ENCODE results near the gene LCNL1. TPM values are rescaled to one million over a fixed set of nuclear protein-coding genes. Genes with fewer than 3 reads are reported as not detected.

Gene LCNL1
- total RNA-seq, 2 experiments from 2014 or later = not detected

- DNase-seq = no peak
- no peak overlapping the region for H3K4me3 Mint-ChIP-seq
- H3K9me3 Mint-ChIP-seq = no peaks in the 10 kb centered on the region
- peaks cover 7% of the 10 kb centered on the region for H3K27me3 Mint-ChIP-seq
- ChIA-PET CTCF (interaction anchor here (1.7 to 2.5 kb wide), 2 partner anchors 34 to 202 kb away, joined by 4 to 24 read pairs; partner anchors contain the start of gene ABCA2), POLR2A (interaction anchor here (1.0 kb wide), 1 partner anchor 73 kb away, joined by 3 read pairs; no protein-coding TSS in a partner anchor)
- H3K4me1 Mint-ChIP-seq (ENCODE audit: low read depth) = peaks cover 31% of the 10 kb centered on the region
- H3K27ac Mint-ChIP-seq = no peak overlapping the region
- intact Hi-C loops (cut with micrococcal nuclease) = loop anchor here (5.0 kb wide), 2 partner anchors 47 to 207 kb away; partner anchors contain the start of gene C8G
- peaks cover 10% of the 10 kb centered on the region for H3K36me3 Mint-ChIP-seq
These were observed 11.5 kb downstream of the LCNL1 start for GRCh38 chr9:136994180-136994887.

DNA sequence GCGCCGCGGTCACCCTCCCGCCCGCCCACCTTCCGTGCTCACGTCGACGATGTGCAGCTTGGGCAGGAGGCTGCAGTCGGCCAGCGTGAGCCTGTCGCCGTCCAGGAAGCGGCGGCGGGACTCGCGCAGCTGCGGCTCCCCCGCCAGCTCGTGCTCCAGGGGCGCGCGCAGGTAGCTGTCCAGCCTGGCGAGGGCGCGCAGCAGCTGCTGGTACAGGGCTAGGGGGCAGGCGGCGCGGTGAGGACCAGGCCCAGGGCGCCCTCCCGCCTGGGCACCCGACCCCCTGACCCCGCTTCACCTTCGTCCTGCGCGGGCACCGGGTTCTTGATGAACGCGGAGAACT, 12.1 kb downstream of the LCNL1 start:
- peaks cover 31% of the 10 kb centered on the region for H3K4me1 Mint-ChIP-seq (ENCODE audit: low read depth)

GRCh38 chr9:136995362-136995761, 12.6 kb downstream of the LCNL1 start:
- Mint-ChIP-seq H3K27ac (no peak overlapping the region), H3K4me3 (no peak overlapping the region), H3K36me3 (peaks cover 10% of the 10 kb centered on the region), H3K27me3 (peaks cover 7% of the 10 kb centered on the region), H3K4me1 (ENCODE audit: low read depth) (peaks cover 35% of the 10 kb centered on the region), H3K9me3 (no peaks in the 10 kb centered on the region)
- intact Hi-C loops (cut with micrococcal nuclease) = loop anchor here (5.0 kb wide), 1 partner anchor 37 kb away; the partner anchor contains the start of gene FUT7
- ChIA-PET CTCF (interaction anchor here (1.4 to 1.6 kb wide), 2 partner anchors 10 to 47 kb away, joined by 4 to 5 read pairs; no protein-coding TSS in a partner anchor), POLR2A (interaction anchor here (1.0 kb wide), 1 partner anchor 32 kb away, joined by 3 read pairs; no protein-coding TSS in a partner anchor)
- DNase-seq = no peak

More for the DNA sequence above, 12.1 kb downstream of the LCNL1 start:
- peaks cover 10% of the 10 kb centered on the region for H3K36me3 Mint-ChIP-seq
- POLR2A ChIA-PET = no interaction called here
- no peak overlapping the region for H3K27ac Mint-ChIP-seq
- H3K4me3 Mint-ChIP-seq = no peak overlapping the region
- CTCF ChIA-PET = interaction anchor here (1.7 kb wide), 1 partner anchor 202 kb away, joined by 4 read pairs; no protein-coding TSS in a partner anchor
- H3K9me3 Mint-ChIP-seq = no peaks in the 10 kb centered on the region
- intact Hi-C loops (cut with micrococcal nuclease) = loop anchor here (5.0 kb wide), 3 partner anchors 37 to 208 kb away; partner anchors contain the start of genes C8G and FUT7
- no peak for DNase-seq
- peaks cover 7% of the 10 kb centered on the region for H3K27me3 Mint-ChIP-seq

- Mint-ChIP-seq H3K36me3 (peaks cover 10% of the 10 kb centered on the region), H3K27ac (no peak overlapping the region), H3K4me3 (no peak overlapping the region), H3K27me3 (peaks cover 7% of the 10 kb centered on the region), H3K9me3 (no peaks in the 10 kb centered on the region), H3K4me1 (ENCODE audit: low read depth) (peaks cover 39% of the 10 kb centered on the region)
- ChIA-PET POLR2A (interaction anchor here (0.8 to 1.0 kb wide), 2 partner anchors 31 to 110 kb away, joined by 3 read pairs; partner anchors contain the start of gene TRAF2), CTCF (interaction anchor here (0.8 to 1.8 kb wide), 7 partner anchors 9 to 208 kb away, joined by 3 to 15 read pairs (median 5); partner anchors contain the start of genes ABCA2 and AJM1)
- no peak for DNase-seq
- intact Hi-C loops (cut with micrococcal nuclease) = loop anchor here (5.0 kb wide), 1 partner anchor 36 kb away; the partner anchor contains the start of gene FUT7
These were observed 13.0 kb downstream of the LCNL1 start for GRCh38 chr9:136995772-136996311.

DNA sequence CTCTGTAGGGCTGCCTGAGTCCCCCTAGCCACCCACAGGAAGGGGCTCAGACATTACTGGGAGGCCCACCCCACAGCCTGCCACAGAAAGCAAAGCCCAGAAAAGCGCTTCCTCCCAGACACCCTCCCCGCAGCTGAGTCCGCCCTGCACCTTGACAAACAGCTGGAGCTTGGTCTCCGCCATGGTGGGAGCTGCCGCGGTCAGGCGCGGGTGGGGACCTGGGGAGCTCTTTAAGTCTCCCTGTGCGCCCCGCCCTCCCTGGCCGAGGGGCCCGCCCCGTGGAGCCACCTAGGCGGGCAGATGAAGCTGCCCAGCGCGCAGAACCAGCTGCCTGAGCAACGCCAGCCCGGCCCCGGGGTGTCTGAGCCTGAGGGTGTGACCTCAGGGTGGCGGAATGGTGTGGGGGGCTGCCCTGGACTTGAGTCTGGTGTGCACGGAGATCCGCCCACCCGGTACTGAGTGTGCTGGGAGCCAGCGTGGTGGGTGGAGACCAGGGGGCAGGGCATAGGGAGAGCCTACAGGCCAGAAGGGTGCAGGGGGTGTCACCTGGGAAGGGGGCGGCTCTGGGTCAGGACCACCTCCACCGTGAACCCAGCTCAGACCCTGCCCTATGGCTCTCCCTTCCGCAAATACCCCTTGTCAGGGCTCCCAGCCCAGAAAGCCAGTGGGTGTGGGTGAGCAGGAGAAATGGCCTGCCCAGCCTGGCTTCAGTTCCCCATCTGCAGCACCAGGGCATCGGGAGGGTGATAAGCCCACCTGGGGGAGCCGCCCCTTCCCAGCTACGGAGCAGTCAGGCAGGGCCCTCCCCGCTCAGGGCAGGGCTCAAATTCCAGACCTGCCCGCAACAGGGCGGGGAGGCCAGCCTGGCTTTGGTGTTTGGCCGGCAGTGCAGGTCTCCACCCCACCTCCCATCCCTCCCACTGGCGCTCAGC, 13.8 kb downstream of the LCNL1 start, which contains the start of gene CLIC3:
TSS of gene CLIC3 (minus strand) at position 208 of the 932 bp plus-strand sequence. CDS start at position 183, 25 bp downstream.
- no peak within 1 kb of the TSS for H3K4me3 Mint-ChIP-seq

GRCh38 chr9:136997371-136997770, 14.6 kb downstream of the LCNL1 start:
- H3K36me3 Mint-ChIP-seq = peaks cover 10% of the 10 kb centered on the region
- intact Hi-C loops (cut with micrococcal nuclease) = loop anchor here (5.0 kb wide), 1 partner anchor 35 kb away; the partner anchor contains the start of gene FUT7
- CTCF ChIA-PET = interaction anchor here (1.4 to 1.8 kb wide), 2 partner anchors 22 to 38 kb away, joined by 8 to 15 read pairs; no protein-coding TSS in a partner anchor
- DNase-seq = no peak
- H3K27ac Mint-ChIP-seq = no peak overlapping the region
- POLR2A ChIA-PET = interaction anchor here (0.7 kb wide), 1 partner anchor 130 kb away, joined by 3 read pairs; no protein-coding TSS in a partner anchor
- no peaks in the 10 kb centered on the region for H3K9me3 Mint-ChIP-seq
- peaks cover 7% of the 10 kb centered on the region for H3K27me3 Mint-ChIP-seq
- no peak overlapping the region for H3K4me3 Mint-ChIP-seq
- peaks cover 39% of the 10 kb centered on the region for H3K4me1 Mint-ChIP-seq (ENCODE audit: low read depth)

More for the DNA sequence above, 13.8 kb downstream of the LCNL1 start, which contains the start of gene CLIC3:
- no peak within 1 kb of the TSS for H3K27ac Mint-ChIP-seq
- H3K4me1 Mint-ChIP-seq (ENCODE audit: low read depth) = peaks cover 39% of the 10 kb centered on the region
- ChIA-PET CTCF (interaction anchor here (0.8 to 1.8 kb wide), 7 partner anchors 9 to 209 kb away, joined by 3 to 15 read pairs (median 5); partner anchors contain the start of genes ABCA2 and AJM1), POLR2A (interaction anchor here (0.8 to 1.0 kb wide), 2 partner anchors 30 to 110 kb away, joined by 3 read pairs; partner anchors contain the start of gene TRAF2)
- DNase-seq = peak; percentile 47
- peaks cover 7% of the 10 kb centered on the region for H3K27me3 Mint-ChIP-seq
- intact Hi-C loops (cut with micrococcal nuclease) = loop anchor here (5.0 kb wide), 1 partner anchor 36 kb away; the partner anchor contains the start of gene FUT7
- peaks cover 10% of the 10 kb centered on the region for H3K36me3 Mint-ChIP-seq
- H3K9me3 Mint-ChIP-seq = no peaks in the 10 kb centered on the region

DNA sequence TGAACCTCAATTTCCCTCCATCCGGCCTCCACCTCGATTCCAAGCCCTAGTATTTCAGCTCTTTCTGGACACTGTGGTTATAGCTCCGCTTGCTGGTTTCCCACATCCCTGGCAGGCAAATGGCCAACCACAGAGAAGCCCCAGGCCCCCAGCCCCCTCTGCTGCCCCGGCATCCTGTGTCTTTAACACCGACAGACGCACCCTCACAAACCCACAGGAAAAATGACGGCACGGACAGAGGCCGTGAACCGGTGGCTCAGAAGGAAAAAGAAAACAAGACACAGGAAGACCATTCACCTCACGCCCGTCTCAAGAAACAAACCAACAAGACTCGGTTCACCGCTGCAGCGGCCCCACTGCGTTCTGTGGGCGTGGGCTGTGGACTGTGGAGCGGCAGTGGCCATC, 15.0 kb downstream of the LCNL1 start:
- Mint-ChIP-seq H3K9me3 (no peaks in the 10 kb centered on the region), H3K4me3 (peak overlapping the region; percentile 3), H3K36me3 (peaks cover 10% of the 10 kb centered on the region), H3K27ac (peak overlapping the region; percentile 46), H3K4me1 (ENCODE audit: low read depth) (peaks cover 39% of the 10 kb centered on the region), H3K27me3 (peaks cover 7% of the 10 kb centered on the region)
- CTCF ChIA-PET = no interaction called here
- peak; percentile 56 for DNase-seq
- POLR2A ChIA-PET = interaction anchor here (0.7 kb wide), 1 partner anchor 129 kb away, joined by 3 read pairs; no protein-coding TSS in a partner anchor
- intact Hi-C loops (cut with micrococcal nuclease) = loop anchor here (5.0 kb wide), 1 partner anchor 34 kb away; the partner anchor contains the start of gene FUT7

DNA sequence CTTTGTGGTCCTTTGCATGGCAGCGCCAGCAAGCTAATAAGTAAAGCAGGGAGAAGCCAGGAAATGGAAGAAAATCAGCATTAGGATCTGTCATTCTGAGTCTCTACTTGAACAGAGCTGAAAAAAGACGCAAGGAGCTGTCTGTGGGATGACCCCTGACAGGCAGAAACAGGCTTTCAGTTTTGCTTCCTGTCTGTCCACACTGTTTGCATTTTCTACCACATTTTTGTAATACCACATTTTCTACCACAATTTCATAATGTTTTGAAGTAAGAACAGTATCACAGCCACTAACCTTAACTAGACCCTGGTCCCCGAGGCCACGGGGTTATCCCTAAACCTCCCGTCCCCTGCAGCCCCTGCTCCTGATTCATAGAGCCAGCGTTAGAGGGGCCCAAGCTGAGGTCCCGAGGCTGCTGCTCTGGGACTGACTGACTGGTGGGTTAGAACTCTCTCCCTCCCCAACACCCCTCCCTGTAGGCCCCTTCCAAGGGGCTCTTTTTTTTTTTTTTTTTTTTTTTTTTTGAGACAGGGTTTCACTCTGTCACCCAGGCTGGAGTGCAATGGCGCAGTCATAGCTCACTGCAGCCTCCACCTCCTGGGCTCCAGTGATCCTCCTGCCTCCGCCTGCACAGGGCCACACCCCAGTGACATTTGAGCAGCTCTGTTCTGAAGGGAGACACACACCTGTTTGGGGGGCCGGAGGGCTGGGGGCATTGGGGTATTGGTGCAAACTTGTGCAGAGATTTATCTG, 17.6 kb downstream of the LCNL1 start:
- POLR2A ChIA-PET = interaction anchor here (1.1 to 1.3 kb wide), 2 partner anchors 35 to 114 kb away, joined by 3 to 4 read pairs; partner anchors contain the start of gene TRAF2
- CTCF ChIA-PET = interaction anchor here (0.6 to 1.7 kb wide), 6 partner anchors 22 to 158 kb away, joined by 3 to 21 read pairs (median 4); partner anchors contain the start of gene AJM1
- intact Hi-C loops (cut with micrococcal nuclease) = no loop called here
- peak; percentile 69 for DNase-seq
- no peak overlapping the region for H3K4me3 Mint-ChIP-seq
- H3K9me3 Mint-ChIP-seq = no peaks in the 10 kb centered on the region
- H3K36me3 Mint-ChIP-seq = no peaks in the 10 kb centered on the region
- H3K4me1 Mint-ChIP-seq (ENCODE audit: low read depth) = peaks cover 30% of the 10 kb centered on the region
- H3K27ac Mint-ChIP-seq = peak overlapping the region; percentile 54
- peaks cover 7% of the 10 kb centered on the region for H3K27me3 Mint-ChIP-seq

DNA sequence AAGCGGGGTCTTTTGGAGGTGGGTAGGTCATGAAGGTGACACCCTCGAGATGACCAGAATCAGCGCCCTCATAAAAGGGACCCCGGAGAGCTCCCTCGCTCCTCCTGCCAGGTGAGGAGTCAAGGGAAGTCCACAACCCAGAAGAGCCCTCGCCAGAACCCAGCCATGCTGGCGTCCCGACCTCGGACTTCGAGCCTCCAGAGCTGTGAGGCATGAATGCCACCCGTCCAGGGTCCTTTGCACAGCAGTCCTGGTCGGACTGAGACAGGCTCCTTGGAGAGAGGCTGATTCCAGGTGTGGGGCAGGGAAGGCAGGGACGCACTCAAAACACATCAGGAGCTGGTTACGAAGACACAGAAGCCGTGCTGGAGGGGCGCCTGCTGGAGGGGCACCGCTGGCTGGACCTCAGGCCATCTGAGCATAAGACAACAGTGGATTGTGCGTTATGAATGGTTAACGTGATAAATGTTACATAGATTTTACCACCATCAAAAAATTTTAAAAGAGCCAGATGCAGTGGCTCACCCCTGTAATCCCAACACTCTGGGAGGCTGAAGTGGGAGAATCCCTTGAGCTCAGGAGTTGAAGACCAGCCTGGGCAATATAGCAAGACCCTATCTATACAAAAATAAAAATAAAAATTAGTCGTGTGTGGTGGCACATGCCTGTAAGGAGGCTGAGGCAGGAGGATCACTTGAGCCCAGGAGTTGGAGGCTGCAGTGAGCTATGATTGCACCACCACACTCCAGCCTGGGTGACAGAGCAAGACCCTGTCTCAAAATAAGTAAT, 19.3 kb downstream of the LCNL1 start:
- no peaks in the 10 kb centered on the region for H3K36me3 Mint-ChIP-seq
- intact Hi-C loops (cut with micrococcal nuclease) = no loop called here
- no peak overlapping the region for H3K4me3 Mint-ChIP-seq
- peaks cover 7% of the 10 kb centered on the region for H3K27me3 Mint-ChIP-seq
- H3K27ac Mint-ChIP-seq = no peak overlapping the region
- CTCF ChIA-PET = interaction anchor here (1.1 to 4.5 kb wide), 5 partner anchors 8 to 33 kb away, joined by 3 to 29 read pairs (median 4); partner anchors contain the start of genes ABCA2 and PAXX
- POLR2A ChIA-PET = no interaction called here
- H3K9me3 Mint-ChIP-seq = no peaks in the 10 kb centered on the region
- peaks cover 24% of the 10 kb centered on the region for H3K4me1 Mint-ChIP-seq (ENCODE audit: low read depth)
- DNase-seq = no peak

- ChIA-PET CTCF (interaction anchor here (1.0 to 4.5 kb wide), 5 partner anchors 9 to 33 kb away, joined by 3 to 29 read pairs (median 4); partner anchors contain the start of genes ABCA2 and PAXX), POLR2A (no interaction called here)
- peaks cover 5% of the 10 kb centered on the region for H3K27me3 Mint-ChIP-seq
- H3K4me1 Mint-ChIP-seq (ENCODE audit: low read depth) = peaks cover 22% of the 10 kb centered on the region
- intact Hi-C loops (cut with micrococcal nuclease) = no loop called here
- no peak for DNase-seq
- H3K4me3 Mint-ChIP-seq = no peak overlapping the region
- no peaks in the 10 kb centered on the region for H3K9me3 Mint-ChIP-seq
- H3K36me3 Mint-ChIP-seq = no peaks in the 10 kb centered on the region
- H3K27ac Mint-ChIP-seq = no peak overlapping the region
These were observed 19.9 kb downstream of the LCNL1 start for GRCh38 chr9:137002646-137003041.

All from activated CD4-positive, alpha-beta memory T cell treated with anti-CD3 and anti-CD28 coated beads for 36 hours (primary cell).